Stomach (tissue), 4 donors: ENCODE results near the gene TOMM34.

Experiments
- POLR2A ChIP-seq, 4 donors: fragments of 450-650 bp; IDR thresholded peaks; one replicate each; pipeline ENCODE4 v1.6.1; 2016; ENCODE audit warnings: antibody characterized with exemption in 4 of 4, control low read depth in 2 of 4, mild to moderate bottlenecking in 1 of 4, moderate library complexity in 1 of 4
- TF ChIP-seq, protein P1 (sequence below), 7 experiments: fragments of 450-650 bp in 4 of 7; fragments of 200-600 bp in 3 of 7; sonication (generic) in 3 of 7; IDR thresholded peaks; one replicate each; pipeline ENCODE4 v1.5.1; 2016 to 2019; ENCODE audit warnings: antibody characterized with exemption in 7 of 7, control low read depth in 2 of 7, mild to moderate bottlenecking in 1 of 7

DNA sequence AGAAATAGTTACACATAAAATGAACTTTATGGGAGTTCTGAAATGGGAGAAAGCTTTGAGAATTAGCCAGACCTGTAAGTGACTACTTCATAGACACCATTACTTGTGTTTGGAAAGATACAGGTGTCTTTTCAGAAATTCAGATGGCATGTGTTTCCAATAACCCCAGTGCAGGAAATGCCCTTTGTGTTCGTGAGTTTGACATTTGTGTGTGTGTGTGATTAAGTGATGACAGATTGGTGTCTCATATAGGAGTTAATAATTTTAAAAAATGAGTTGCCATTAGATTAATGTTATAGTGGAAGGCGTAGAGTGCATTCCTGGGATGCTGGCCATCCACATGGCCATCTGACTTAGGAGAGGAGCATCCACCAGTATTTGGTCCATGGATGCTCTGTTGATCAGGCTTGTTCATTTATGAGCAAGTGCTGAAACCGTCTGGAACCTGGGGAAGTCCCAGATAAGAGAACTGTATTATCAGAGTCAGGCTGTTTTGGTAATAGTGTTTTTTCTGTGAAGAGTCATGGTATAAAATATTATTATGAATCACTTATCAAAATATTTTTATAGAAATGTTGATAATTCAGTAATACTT lies 9.2 kb upstream of the TOMM34 start:
- TF ChIP-seq, protein P1, sequence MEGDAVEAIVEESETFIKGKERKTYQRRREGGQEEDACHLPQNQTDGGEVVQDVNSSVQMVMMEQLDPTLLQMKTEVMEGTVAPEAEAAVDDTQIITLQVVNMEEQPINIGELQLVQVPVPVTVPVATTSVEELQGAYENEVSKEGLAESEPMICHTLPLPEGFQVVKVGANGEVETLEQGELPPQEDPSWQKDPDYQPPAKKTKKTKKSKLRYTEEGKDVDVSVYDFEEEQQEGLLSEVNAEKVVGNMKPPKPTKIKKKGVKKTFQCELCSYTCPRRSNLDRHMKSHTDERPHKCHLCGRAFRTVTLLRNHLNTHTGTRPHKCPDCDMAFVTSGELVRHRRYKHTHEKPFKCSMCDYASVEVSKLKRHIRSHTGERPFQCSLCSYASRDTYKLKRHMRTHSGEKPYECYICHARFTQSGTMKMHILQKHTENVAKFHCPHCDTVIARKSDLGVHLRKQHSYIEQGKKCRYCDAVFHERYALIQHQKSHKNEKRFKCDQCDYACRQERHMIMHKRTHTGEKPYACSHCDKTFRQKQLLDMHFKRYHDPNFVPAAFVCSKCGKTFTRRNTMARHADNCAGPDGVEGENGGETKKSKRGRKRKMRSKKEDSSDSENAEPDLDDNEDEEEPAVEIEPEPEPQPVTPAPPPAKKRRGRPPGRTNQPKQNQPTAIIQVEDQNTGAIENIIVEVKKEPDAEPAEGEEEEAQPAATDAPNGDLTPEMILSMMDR (IDR thresholded peaks at IDR 0.05) = no peak
- no peak for TF ChIP-seq POLR2A (IDR thresholded peaks at IDR 0.05)
